ENCODE measurements around the gene SLAMF9.
A peak's percentile ranks its signal among the peaks of the same experiment; 100 is the strongest.

Gene SLAMF9

GRCh38 chr1:159939678-159940002 is 14.4 kb downstream of the SLAMF9 start:
- no peak for TF ChIP-seq CTCF (IDR thresholded peaks at IDR 0.05; ENCODE audit: low read depth, low read length)
- DNase-seq (ENCODE audit: low read depth in 2 of 2), result no peak
- no peak overlapping the region for H3K4me3 ChIP-seq (replicated peaks in 1 of 2; ENCODE audit: low read depth in 2 of 2, low read length in 2 of 2)

GRCh38 chr1:159938905-159939677 is 14.9 kb downstream of the SLAMF9 start:
- no peak overlapping the region for H3K4me3 ChIP-seq (replicated peaks in 1 of 2; ENCODE audit: low read depth in 2 of 2, low read length in 2 of 2)
- DNase-seq (ENCODE audit: low read depth in 2 of 2), result no peak
- TF ChIP-seq CTCF (IDR thresholded peaks at IDR 0.05; ENCODE audit: low read depth, low read length), result no peak

GRCh38 chr1:159938211-159938852 is 15.7 kb downstream of the SLAMF9 start:
- DNase-seq (ENCODE audit: low read depth in 2 of 2), result no peak
- no peak overlapping the region for H3K4me3 ChIP-seq (replicated peaks in 1 of 2; ENCODE audit: low read depth in 2 of 2, low read length in 2 of 2)
- no peak for TF ChIP-seq CTCF (IDR thresholded peaks at IDR 0.05; ENCODE audit: low read depth, low read length)

- no peak for TF ChIP-seq CTCF (IDR thresholded peaks at IDR 0.05; ENCODE audit: low read depth, low read length)
- no peak for DNase-seq (ENCODE audit: low read depth in 2 of 2)
- H3K4me3 ChIP-seq (replicated peaks in 1 of 2; ENCODE audit: low read depth in 2 of 2, low read length in 2 of 2), result no peak overlapping the region
These were observed 16.8 kb downstream of the SLAMF9 start for GRCh38 chr1:159937054-159937750.

- peak; percentile 95 for TF ChIP-seq CTCF (IDR thresholded peaks at IDR 0.05; ENCODE audit: low read depth, low read length)
- no peak overlapping the region for H3K4me3 ChIP-seq (replicated peaks in 1 of 2; ENCODE audit: low read depth in 2 of 2, low read length in 2 of 2)
- peak; percentile 57 to 64 for DNase-seq (ENCODE audit: low read depth in 2 of 2)
These were observed 17.6 kb downstream of the SLAMF9 start for GRCh38 chr1:159936273-159936904.

GRCh38 chr1:159935719-159936272 is 18.2 kb downstream of the SLAMF9 start:
- no peak for DNase-seq (ENCODE audit: low read depth in 2 of 2)
- H3K4me3 ChIP-seq (replicated peaks in 1 of 2; ENCODE audit: low read depth in 2 of 2, low read length in 2 of 2), result no peak overlapping the region
- TF ChIP-seq CTCF (IDR thresholded peaks at IDR 0.05; ENCODE audit: low read depth, low read length), result no peak
